GM23338 (cell line): ENCODE results near the gene GAS6.

Experiments used
- CTCF ChIP-seq, 2 experiments: fragments of 200-600 bp in 1 of 2; sonication (generic) in 1 of 2; conservative IDR thresholded peaks; 2 replicates each; pipeline versions ENCODE4 v1.5.1 to v1.6.1; 2016 to 2017; ENCODE audit warnings: antibody characterized with exemption in 2 of 2, low read depth in 2 of 2, mild to moderate bottlenecking in 2 of 2, moderate library complexity in 1 of 2
- EZH2 ChIP-seq: fragments of 200-600 bp; sonication (generic); IDR thresholded peaks from one replicate; pipeline ENCODE4 v1.8.0; 2017; ENCODE audit warnings: antibody characterized with exemption, mild to moderate bottlenecking, low read depth; ENCODE audit not compliant: unreplicated experiment
- POLR2AphosphoS5 ChIP-seq: IDR thresholded peaks from 2 replicates; pipeline ENCODE4 v1.6.1; 2016; ENCODE audit warnings: antibody characterized with exemption, low read depth

DNA sequence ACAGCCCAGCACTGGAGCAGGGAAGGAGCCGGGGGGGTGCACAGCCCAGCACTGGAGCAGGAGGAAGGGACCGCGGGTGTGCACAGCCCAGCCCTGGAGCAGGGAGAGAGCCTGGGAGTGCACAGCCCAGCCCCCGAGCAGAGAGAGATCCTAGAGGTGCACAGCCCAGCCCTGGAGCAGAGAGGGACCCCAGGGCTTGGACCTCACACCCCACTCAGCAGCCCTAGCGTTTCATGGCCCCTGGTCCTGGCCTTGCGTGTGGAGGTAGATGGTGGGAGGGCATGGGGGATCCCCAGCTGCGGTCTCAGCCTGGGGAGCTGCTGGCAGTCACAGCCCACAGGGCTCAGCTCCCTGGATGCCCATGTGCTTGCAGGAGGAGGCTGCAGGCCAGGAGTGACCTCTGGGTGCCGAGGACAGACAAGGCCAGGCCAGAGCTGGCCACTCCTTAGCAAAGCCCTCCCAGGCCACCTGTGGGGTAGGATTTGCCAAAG lies 25.1 kb downstream of the GAS6 start:
- TF ChIP-seq EZH2 = no peak
- TF ChIP-seq POLR2AphosphoS5 = no peak
- no peak for TF ChIP-seq CTCF (conservative IDR thresholded peaks at IDR 0.05; ENCODE audit: low read depth in 2 of 2)
